LHCN-M2 (cell line): ENCODE data around the gene LMNB1. TPM values are rescaled to one million over a fixed set of nuclear protein-coding genes. Genes with fewer than 3 reads are reported as not detected.
A peak's percentile ranks its signal among the peaks of the same experiment; 100 is the strongest.
"Not testable (repeated sequence)": the region's sequence is repeated elsewhere in the genome, so short reads cannot be mapped to it uniquely, and the experiment has no call there.

Experiments used
- DNase-seq: peaks from one replicate; pipeline ENCODE4 v3.0.0-alpha.2; 2012; ENCODE audit warnings: low read depth
- total RNA-seq: library from RNA; depleted of rRNA; stranded (reverse); fragments of >200 nt; gene quantifications from 2 replicates; pipeline ENCODE4 v1.2.3, GENCODE V29; 2014

Gene LMNB1
- total RNA-seq, 1 experiment from 2014 or later, result 121 TPM

GRCh38 chr5:126778675-126779403 lies 1.9 kb downstream of the LMNB1 start:
- DNase-seq, result no peak

- peak; percentile 76 for DNase-seq
Observed at GRCh38 chr5:126780165-126780827, 3.4 kb downstream of the LMNB1 start.

- not testable (repeated sequence) for DNase-seq
Observed at GRCh38 chr5:126788409-126788808, 11.5 kb downstream of the LMNB1 start.

- DNase-seq, result no peak
Observed at GRCh38 chr5:126793097-126793496, 16.2 kb downstream of the LMNB1 start.

- not testable (repeated sequence) for DNase-seq
Observed at GRCh38 chr5:126793648-126794047, 16.7 kb downstream of the LMNB1 start.

GRCh38 chr5:126794157-126794828 lies 17.4 kb downstream of the LMNB1 start:
- DNase-seq, result no peak

- DNase-seq, result no peak
Observed at GRCh38 chr5:126799780-126800179, 22.8 kb downstream of the LMNB1 start.

- DNase-seq, result no peak
Observed at GRCh38 chr5:126801174-126801991, 24.4 kb downstream of the LMNB1 start.

- DNase-seq, result peak; percentile 59
Observed at GRCh38 chr5:126801992-126802294, 25.0 kb downstream of the LMNB1 start.

- DNase-seq, result peak; percentile 54
Observed at GRCh38 chr5:126805063-126805462, 28.1 kb downstream of the LMNB1 start.

- peak; percentile 47 for DNase-seq
Observed at GRCh38 chr5:126808521-126808988, 31.6 kb downstream of the LMNB1 start.

- no peak for DNase-seq
Observed at GRCh38 chr5:126809916-126810315, 33.0 kb downstream of the LMNB1 start.

GRCh38 chr5:126810596-126811380 lies 33.9 kb downstream of the LMNB1 start:
- DNase-seq, result no peak

GRCh38 chr5:126811515-126812198 lies 34.7 kb downstream of the LMNB1 start:
- DNase-seq, result peak; percentile 14

GRCh38 chr5:126812199-126812570 lies 35.2 kb downstream of the LMNB1 start:
- DNase-seq, result no peak

GRCh38 chr5:126813799-126814198 lies 36.9 kb downstream of the LMNB1 start:
- not testable (repeated sequence) for DNase-seq

- DNase-seq, result no peak
Observed at GRCh38 chr5:126814721-126815404, 37.9 kb downstream of the LMNB1 start.

GRCh38 chr5:126816649-126817048 lies 39.7 kb downstream of the LMNB1 start:
- no peak for DNase-seq

- DNase-seq, result no peak
Observed at GRCh38 chr5:126818736-126819135, 41.8 kb downstream of the LMNB1 start.

GRCh38 chr5:126819253-126819652 lies 42.3 kb downstream of the LMNB1 start:
- no peak for DNase-seq
